IPS DF 19.7 (cell line): Measurements from ENCODE around the gene KCNJ6.
A peak's percentile ranks its signal among the peaks of the same experiment; 100 is the strongest.

ENCODE experiments used
- DNase-seq: peaks from one replicate; pipeline ENCODE4 v3.0.0-alpha.2; 2013; ENCODE audit warnings: low read depth, low spot score

KCNJ6 gene

DNA sequence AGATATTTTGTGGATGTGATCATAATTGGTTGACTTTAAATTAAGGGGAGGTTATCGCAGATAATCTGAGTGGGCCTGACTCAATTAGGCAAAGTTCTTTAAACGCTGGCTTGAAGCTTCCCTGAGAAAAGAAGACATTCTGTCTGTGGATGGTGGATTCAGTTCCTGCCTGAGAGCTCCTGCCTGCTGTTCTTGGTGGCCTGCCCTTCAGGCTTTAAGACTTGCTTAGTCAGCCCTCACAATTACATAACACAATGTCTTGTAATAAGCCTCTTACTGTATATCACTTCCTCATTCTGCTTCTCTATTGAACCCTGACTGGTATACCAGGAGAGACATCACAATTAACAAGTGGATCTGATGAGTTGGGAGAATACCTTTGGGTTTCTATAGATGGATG is 50.2 kb downstream of the KCNJ6 start:
- no peak for DNase-seq

DNA sequence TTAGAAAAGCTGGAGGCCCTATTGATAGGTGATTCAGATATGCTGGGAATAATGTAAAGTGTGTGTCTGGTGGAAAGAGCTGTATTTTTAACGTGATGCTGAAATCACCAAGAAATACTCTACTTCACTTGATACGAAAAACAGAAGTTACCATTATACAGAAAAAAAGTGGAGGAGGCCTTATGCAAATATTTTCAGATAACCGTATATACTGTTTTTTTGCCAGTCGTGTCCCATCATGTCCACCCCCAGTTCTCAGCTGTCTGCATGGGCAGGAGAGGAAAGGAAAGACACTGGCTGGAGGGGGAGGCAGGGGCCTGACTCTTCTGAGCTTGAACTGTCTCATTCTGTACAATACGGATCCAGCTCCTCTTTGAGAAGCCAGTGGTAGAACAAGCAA is 51.1 kb downstream of the KCNJ6 start:
- DNase-seq: no peak

DNA sequence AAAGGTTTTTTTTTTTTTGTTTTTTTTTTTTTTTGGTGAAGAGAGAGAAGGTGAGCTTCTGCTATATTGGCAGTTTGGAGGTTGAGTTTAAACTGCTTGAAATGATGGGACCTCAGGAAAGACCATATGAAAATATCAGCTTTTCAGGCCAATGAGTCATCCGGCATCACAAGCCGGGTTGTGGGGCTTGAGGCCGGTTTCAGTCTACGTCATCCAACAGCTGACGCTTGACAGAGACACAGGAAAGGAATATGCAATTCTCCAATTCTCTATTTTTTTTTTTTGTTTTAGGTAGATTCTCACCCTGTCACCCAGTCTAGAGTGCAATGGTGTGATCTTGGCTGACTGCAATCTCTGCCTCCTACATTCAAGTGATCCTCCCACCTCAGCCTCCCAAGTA is 52.4 kb downstream of the KCNJ6 start:
- DNase-seq: no peak

DNA sequence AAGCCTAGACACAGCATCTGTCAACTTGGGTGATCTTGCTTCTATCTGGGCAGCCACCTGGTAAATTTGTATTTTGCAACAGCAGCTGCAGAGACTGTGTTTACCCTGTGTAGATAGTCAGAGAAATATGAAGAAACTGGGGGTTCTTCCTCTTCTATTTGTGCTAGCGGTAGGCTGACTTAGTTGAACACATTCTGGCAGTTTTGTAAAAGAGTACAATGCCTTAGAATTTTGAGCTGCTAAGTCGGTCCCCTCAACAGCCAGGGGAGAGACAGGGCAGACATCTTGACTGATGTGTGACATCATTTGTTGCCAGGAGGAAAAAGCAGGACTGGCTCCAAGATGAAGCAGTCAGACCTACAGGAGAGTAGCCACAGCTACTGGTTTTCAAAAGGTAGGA is 53.7 kb downstream of the KCNJ6 start:
- DNase-seq: no peak

DNA sequence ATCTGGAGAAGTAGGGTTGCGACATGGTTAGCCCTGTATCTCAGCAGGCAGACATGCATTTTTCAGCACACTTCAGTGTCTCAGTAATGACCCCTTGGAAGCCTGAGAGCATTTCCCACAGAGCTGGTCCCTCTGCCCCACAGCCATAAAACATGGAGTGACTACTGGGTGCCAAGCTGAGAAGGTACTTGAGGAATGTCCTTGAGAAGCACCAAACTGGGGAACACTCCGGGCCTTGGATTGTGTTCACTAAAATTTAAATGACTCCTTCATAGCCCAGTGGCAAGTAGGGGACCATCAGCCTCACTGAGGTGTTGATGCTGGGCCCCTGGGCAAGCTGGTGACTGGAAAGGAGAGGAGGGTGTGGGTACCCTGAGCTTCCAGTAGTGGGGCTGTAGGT is 54.7 kb downstream of the KCNJ6 start:
- no peak for DNase-seq

DNA sequence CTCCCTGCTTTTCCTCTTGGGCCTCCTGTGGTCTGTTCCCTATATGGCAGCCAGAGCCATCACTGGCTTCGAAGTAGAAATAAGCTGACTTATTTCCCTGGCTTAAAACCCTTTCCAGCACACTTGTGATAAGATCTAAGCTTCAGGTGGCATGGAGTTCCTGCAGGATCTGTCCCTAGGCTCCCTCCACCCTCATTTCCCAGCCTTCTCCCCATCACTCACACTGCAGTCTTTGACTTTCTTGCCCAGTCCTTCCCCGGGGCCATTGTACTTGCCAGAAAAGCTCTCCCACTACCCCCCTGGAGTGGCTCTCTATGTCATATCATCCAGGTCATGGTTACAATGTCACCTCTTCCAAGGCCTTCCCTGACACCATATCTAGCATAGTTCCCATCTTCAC is 55.8 kb downstream of the KCNJ6 start:
- no peak for DNase-seq

DNA sequence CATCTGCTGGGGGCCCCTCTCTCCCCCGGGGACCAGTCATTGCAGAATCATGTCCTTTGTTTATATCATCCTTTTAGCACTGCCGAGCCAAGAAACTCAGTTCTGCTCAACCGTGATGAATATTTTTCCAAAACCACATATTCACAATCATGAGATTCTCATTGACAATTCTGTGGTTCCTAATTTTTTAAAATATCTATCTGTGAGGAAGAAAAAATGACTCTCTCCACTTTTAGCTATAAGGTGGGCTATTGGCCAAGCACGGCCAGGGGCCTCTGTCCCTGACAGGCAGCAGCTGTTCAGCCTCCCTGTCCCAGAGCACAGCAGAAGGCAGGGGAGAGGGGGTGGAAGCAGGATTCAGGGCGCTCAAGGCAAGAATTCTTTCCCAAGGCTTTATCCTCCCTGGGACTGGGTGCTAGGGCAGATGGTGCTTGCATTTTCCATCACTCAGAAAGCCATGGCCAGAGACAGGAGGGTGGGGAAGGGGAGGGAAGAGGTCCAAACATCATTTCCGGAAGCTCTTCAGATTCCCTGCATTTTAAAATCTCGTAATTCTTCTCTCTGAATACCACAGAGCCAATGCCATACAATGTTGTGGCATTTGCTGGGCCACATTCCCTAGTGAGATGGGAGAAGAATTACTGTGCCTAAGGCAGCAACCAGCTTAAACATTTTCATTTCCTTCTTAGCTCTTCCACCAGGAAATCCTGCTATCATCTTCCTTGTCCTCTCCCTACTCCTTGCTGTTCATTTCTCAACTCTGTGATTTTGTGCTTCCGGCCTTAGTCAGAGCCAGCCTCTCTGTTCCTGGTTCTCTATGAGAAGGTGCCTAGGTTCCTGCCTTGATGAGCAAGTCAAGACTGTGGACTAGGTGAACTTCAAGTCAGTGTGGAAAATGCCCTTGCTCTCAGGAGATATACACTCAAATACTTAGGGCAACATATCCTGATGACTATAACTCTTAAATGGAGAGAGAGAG is 60.3 kb downstream of the KCNJ6 start:
- no peak for DNase-seq

DNA sequence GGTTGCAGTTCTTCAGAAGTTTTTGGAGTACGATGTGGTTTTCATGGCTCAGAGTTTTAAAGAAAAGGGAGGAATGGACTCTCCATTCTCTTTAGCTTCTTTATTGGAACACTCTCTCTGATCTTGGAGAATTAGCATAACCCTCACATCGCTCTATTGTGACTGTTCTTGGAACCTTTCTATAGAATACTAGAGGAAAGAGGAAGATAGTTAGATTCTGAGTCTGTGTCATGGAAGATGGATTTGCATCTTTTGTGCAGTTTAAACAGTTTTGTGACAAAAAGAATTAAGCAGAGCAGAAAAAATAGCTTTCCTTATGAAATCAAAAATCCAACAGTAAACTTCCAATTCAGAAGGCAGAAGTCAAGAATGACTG is 61.0 kb downstream of the KCNJ6 start:
- DNase-seq: no peak

DNA sequence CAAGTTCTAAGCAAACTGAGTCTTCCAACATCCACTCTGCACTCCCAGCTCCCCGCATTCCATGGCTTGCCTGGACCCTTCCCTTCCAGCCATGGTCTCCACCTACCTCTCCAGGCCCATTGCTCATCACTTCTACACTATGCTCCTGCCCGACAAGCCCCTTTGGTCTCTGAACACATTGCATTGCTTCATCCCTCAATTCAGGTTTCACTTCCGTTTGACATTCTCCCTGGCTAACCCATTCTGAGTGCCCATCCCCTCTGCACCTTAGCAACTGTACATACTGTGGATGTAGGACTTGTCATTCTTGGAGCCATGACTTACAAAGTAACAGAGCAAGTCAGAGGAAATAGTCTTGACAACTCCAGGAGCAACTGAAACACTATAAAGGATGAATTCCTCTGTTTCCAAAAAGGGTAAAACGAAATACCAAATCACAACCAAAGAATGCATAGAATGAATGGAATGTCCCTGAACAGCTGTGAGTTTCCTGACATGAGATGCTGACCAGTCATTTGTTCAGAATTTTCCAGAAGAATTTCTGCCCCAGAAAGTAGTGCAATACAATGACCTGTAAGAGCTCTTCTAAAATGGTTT is 66.7 kb downstream of the KCNJ6 start:
- peak; percentile 38 for DNase-seq

DNA sequence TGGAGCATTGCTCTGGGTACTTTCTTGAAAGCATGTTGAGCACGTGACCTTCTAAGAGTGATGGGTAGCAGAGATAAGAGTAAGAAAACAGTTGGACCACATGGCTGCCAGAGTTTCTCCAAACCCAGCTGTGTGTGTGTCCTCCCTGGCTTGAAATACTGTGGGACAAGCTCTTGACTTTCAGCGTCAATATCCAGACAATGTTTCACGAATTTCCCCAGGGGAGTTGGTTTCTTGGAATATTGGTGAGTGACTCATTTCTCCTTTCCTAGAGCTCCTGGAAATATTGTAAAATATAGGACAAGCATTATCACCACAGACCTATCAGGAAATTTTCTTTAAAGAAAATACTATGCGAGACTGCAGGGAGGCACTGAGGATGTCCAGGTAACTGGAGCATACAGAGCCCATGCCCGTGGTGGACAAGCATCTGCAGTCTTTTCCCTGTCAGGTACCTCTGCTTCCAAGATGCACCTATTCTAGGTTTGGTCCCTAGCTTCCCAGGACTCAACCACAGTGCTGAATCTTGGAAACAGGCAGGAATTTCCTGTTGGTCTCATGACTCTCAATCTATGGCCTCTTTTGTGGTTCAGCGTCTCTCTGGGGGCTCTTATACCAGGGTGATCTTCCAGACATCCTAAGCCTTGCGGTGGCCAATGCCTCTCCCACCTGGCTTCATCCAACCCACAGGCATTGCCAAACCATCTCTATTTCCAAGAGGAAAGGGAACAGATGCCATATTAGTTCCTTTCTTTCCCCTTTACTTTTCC is 67.4 kb downstream of the KCNJ6 start:
- no peak for DNase-seq

DNA sequence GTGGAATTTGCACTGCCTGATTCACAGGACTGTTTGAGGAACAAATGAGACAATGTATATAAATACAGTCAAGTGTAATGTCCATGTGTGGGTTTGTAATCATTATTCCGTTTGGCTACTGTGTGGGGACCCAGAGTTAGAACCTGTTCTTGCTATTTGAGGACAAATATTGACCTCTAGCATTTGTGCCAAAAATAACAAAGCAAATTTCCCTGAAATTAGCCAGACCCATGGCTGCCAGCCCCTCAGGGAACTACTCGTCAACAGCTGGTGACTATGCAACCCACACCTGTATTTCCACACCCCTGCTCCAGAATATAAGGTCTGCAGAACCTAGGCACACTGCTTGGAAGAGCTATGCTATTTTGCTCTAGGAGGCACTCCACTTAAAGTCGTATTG is 70.7 kb downstream of the KCNJ6 start:
- no peak for DNase-seq

DNA sequence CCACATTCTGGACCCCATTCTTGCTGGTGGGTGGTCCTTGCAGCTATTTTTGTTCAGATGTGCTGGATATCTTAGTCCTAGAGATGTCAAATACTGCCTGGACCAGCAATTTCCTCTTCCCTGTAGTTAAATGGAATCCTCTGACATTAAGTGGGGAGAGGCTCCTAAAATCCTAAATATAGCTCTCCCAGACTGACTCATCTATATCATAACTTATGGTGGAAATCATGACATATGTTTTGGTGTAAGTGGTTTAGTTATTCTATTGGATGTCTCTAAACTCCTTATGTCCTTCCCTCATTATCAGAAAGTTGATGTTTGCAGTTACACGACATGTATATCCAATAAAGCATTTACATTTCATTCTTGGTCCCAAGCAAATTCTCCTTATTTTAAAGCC is 73.1 kb downstream of the KCNJ6 start:
- DNase-seq: no peak

DNA sequence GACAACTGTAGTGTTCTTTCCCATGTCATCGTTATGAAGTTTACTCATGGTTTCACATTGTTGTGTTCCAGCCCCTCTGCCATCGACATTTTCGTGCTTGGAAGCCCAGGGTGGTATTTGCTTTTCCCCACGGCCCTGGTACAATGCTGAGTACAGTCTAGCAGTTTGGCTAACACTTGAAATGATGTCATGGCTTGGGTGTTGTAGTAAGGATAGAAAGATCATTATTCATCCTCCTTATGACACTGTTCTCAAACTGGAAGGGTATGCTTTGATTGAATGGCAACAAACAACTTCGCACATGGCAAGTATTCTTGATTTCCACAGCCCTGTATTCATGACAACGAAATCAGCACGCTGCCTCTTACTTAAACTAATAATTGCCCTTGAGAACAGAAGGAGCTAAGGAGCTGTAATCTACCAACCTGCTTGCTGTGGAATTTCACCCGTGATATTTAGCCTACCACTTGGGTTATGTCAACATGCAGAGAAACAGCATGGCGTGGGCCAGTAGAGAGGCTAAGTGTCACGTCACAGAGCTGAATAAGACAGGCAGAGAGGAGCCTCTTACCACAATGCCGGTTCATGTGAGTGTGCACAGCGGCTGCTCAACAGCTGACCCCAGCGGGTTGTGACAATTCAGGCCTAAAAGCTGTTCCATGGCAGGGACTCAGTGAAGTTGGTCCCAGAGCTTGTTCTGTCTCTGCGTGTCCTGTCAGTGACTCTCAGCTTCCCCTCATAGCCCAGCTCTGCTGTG is 73.9 kb downstream of the KCNJ6 start:
- no peak for DNase-seq

DNA sequence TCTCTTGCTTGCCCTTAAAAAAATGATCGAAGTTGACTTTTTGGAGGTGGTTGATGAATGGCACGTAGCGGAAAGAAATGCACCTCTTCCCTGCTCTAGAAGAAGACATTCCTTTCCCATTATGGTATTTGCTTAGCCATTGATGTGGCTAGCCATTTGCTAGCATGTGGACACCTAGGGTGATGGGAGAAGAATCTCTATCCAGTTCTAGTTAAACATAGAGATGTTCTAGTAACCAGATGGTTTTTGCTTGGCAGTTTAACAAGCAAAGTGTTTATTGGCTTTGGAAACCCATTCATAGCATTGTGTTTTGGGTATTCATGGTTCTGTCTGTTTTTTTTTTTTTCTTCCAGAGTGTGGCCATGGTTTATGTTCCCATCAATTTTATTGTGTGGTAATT is 78.9 kb downstream of the KCNJ6 start:
- DNase-seq: no peak

DNA sequence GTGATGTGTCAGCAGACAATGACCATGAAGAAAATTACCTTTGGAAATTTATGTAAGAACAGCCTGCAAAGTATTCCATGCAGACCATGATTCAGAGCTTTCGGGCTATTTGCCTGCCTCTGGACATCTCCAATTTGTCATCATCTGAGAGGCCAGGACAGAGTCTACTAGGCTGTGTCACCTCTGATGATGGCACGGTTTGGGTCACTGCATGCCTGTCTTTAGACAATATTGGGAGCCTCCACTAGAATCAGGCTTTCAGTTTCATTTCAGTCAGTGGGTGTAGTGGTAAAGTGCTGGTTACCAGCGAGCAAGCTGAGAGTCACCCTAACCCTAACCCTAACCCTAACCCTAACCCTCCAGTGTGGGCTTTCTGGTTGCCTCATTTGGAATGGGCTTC is 80.8 kb downstream of the KCNJ6 start:
- no peak for DNase-seq

DNA sequence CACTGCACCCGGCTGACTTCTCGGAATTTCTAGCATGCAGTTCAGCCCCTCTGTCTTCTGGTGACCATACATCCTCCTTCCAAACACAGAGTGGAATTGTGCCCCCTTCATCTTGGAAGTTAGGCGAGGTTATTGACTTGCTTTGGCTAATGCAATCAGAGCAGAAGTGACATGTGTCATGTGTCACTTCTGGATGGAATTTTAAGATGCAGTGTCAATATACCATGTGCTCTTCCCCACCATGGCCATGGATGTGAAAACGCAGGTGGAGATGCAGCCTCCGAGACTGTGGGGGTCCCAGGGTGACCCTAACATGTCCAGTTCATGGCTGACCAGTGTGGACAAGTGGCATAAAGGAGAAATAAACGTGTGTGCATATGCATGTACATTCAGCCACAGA is 83.0 kb downstream of the KCNJ6 start:
- DNase-seq: no peak

DNA sequence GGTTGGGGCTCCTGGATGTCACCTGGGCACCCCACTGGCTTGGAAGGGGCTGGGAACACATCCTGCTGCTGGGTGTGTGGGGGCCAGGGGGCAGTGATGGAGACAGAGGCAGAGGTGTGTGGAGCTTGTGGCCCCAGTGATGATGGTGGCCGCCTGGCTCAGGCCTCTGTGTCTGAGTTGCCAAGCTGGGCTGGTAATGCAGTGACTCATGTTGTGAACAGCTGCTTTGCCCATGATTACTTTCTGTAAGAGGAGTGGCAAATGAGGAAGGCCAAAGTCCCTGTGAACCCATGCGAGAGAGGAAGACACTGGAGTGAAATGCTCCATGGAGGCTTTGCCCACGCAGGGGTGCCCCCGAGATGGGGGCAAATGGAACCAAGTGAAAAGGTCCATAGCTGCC is 86.8 kb downstream of the KCNJ6 start:
- DNase-seq: no peak

DNA sequence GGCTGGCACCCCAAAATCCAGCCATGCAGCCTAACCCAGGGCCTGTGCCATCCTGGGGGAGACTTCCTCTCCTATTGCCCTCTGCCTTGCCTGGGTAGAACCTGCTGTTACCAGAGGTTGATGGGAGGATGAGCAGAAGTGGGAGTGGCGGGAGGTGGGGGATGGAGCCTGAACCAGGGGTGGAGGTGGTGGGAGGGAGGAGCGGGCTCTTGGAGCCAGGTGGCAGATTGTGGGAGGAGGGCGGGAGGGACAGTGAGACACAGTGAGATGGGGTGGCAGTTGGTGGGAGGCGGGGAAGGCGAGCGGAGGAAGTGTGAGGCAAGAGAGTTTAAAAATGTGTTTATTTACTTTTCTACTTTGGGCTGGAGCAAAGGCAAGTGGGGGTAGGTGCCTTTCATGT is 87.3 kb downstream of the KCNJ6 start:
- DNase-seq: no peak

DNA sequence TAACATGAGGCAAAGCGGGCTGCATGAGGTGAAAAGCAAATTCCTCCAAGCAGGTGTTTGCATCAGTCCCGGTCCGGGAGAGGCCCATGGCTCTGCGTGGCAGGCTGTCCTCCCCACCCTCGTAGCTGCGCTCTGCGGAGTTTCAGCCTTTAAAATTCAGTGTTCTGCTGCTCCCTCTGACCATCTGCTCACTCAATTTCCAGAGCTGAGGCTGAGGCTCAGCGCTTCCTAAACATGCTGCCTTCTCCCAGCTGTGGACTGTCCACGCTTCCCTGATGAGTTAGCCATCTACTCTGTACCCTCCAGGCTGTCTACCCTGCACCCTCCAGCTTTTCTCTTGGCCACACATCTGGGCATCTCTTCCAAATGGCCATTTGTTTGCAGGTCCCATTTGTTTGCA is 87.7 kb downstream of the KCNJ6 start:
- DNase-seq: no peak

DNA sequence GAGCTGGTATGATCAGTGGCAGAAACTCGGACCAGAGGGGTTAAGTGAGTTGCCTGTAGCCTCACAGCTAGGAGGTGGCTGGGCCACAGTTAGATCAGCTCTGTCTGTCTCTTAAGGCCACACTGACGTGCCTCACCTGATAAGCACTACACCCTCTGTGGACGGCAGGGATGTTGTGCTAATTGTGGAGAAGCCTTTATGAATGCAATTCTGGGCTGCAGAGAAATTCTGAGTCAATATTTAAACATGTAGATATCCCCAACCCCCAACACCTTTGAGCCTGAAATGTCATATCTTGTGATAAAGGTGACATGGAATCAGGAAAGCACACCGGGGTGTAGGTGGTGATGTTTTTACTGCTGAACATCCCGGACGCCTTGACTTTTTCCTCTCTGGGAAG is 88.3 kb downstream of the KCNJ6 start:
- DNase-seq: no peak

DNA sequence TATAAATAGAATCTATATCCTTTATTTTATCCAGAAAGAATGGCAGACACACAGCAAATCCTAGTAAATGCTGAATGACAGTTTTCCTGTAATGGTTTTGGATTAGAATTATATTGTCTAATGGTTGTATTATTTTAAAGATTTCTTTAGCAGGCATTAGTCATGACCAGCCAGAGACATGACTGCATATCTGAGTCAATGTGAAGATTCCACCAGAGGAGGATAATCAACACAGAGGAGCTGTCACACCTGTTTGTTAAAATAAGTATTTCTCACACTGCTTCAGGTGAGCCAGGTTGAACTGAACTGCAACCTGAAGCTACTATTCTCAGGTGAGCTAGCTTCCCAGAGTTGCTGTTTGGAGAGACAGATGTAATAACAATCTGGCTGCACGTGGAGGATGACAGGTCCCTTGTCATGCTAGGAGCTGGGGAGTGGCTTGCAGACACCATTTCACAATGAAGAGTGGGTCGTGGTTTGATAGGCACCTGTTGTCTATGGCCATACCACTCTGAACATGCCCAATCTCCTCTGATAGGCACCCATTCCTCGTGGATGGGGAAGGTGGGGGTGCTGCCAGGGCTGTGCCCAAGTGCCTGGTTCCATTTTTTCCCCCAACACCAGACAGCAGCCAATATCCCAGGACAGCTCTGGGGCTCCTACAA is 94.3 kb downstream of the KCNJ6 start:
- no peak for DNase-seq
